Activated T-cell treated with anti-CD3 and anti-CD28 coated beads, Interleukin-2, amount 50 U/mL, for 24 hours (primary cell): ENCODE measurements around the gene PNISR.
A peak's percentile ranks its signal among the peaks of the same experiment; 100 is the strongest.
"Not testable (repeated sequence)": the region's sequence is repeated elsewhere in the genome, so short reads cannot be mapped to it uniquely, and the experiment has no call there.

Experiments used
- DNase-seq: peaks from one replicate; pipeline ENCODE4 v3.0.0-alpha.2; 2020
- H3K27ac Mint-ChIP-seq: 2 replicates; pipeline ENCODE4 v1.8.0; 2020; ENCODE audit warnings: mild to moderate bottlenecking, mixed read lengths
- H3K27me3 Mint-ChIP-seq: 2 replicates; pipeline ENCODE4 v1.8.0; 2020; ENCODE audit warnings: mixed read lengths
- H3K36me3 Mint-ChIP-seq: 2 replicates; pipeline ENCODE4 v1.8.0; 2020; ENCODE audit warnings: low read depth, mixed read lengths
- H3K4me1 Mint-ChIP-seq: 2 replicates; pipeline ENCODE4 v1.8.0; 2020; ENCODE audit warnings: low read depth, mixed read lengths
- H3K4me3 Mint-ChIP-seq: 2 replicates; pipeline ENCODE4 v1.8.0; 2020; ENCODE audit warnings: mild to moderate bottlenecking, moderate library complexity, mixed read lengths
- H3K9me3 Mint-ChIP-seq: 2 replicates; pipeline ENCODE4 v1.8.0; 2020; ENCODE audit warnings: mixed read lengths

Gene PNISR, protein sequence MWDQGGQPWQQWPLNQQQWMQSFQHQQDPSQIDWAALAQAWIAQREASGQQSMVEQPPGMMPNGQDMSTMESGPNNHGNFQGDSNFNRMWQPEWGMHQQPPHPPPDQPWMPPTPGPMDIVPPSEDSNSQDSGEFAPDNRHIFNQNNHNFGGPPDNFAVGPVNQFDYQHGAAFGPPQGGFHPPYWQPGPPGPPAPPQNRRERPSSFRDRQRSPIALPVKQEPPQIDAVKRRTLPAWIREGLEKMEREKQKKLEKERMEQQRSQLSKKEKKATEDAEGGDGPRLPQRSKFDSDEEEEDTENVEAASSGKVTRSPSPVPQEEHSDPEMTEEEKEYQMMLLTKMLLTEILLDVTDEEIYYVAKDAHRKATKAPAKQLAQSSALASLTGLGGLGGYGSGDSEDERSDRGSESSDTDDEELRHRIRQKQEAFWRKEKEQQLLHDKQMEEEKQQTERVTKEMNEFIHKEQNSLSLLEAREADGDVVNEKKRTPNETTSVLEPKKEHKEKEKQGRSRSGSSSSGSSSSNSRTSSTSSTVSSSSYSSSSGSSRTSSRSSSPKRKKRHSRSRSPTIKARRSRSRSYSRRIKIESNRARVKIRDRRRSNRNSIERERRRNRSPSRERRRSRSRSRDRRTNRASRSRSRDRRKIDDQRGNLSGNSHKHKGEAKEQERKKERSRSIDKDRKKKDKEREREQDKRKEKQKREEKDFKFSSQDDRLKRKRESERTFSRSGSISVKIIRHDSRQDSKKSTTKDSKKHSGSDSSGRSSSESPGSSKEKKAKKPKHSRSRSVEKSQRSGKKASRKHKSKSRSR

DNA sequence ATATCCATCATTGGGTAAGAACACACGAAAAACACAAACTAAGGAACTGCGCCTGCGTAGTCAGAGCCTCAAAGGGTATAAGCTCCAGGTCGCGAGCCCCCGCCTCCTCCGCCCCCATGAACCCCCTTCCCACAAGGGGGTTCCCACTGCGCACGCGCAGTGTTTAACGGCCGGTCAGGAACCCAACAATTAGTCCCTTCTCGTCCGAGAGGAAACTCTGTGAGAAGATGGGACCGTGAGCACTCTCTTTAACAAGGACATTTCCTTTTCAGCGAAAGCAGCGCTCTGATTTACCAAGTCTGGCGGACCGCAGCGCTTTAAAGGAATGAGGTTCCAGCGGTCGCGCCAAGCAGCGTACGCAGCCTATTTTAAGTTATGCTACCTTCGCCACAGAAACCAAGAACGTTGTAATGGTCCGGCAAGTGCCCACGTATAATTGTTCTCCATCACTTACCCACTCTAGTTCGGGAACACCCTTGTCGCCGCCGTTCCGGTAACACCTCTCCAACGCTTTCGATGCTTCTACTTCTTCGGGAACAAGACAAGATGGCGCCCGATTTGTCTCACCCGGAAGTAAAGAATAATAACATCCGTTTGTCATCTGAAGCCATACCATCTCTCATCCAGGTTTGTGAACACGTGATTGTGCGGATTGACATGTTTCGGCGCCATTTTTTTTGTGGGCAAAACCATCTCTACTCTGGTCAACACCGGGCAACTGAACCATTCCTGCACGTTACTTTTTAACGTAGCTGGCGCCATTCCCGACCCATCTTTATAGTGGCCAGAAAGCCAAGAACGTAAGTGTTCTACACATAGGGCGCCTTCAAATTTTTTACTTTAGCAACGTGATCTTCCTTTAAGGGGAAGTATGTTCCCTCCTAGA lies at the start of gene PNISR:
Gene PNISR, minus strand, starts transcription at position 548 of the 886 bp plus-strand sequence. CDS start 10,649 bp downstream, outside the sequence.
- Mint-ChIP-seq H3K9me3 (no peaks in the 10 kb centered on the region), H3K36me3 (peaks cover 80% of the 10 kb centered on the region), H3K4me1 (peaks cover 70% of the 10 kb centered on the region), H3K4me3 (peak within 1 kb of the TSS; percentile 99), H3K27ac (peak within 1 kb of the TSS; percentile 100), H3K27me3 (no peaks in the 10 kb centered on the region)
- DNase-seq = peak; percentile 87

DNA sequence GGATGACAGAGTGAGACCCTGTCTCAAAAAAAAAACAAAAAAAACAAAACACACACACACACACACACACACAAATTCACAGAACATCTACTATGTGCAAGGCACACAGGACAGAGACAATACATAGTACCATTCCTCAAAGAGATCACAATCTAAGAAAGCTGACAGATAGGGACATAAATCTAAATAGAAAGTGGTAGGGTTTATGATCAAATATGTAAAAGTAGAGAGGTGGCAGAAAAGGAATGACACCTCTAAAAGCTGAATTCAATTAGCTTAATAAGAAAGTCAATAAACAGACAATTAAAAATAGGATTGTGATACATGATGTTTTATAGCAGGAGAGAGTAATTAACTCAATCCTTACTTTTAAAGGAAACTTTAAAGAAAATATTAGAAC lies 48.6 kb upstream of the PNISR start:
- Mint-ChIP-seq H3K9me3 (no peaks in the 10 kb centered on the region), H3K4me1 (no peaks in the 10 kb centered on the region), H3K27me3 (no peaks in the 10 kb centered on the region), H3K27ac (no peak overlapping the region), H3K36me3 (peaks cover 46% of the 10 kb centered on the region), H3K4me3 (no peak overlapping the region)
- DNase-seq = no peak

DNA sequence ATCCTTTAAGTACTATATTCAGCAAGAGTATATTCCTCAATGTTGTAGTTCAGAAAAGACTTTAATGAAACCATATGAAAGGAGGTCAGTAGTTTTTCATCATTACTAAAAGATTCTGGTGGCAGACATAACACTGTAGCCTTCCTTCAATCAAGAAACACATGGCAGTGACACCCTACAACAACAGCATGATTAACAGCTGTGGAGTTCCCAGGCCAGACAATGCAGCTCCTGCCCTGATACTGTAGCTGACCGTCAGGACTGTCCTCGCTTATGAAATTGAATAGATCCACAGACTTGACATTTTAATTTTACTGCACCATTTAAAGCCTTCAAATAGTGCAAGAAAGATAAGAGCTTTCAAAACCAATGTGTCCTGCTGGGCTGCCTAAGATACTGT lies 46.5 kb upstream of the PNISR start:
- Mint-ChIP-seq H3K9me3 (no peaks in the 10 kb centered on the region), H3K36me3 (peaks cover 46% of the 10 kb centered on the region), H3K4me3 (no peak overlapping the region), H3K4me1 (no peaks in the 10 kb centered on the region), H3K27me3 (no peaks in the 10 kb centered on the region), H3K27ac (no peak overlapping the region)
- DNase-seq = no peak

DNA sequence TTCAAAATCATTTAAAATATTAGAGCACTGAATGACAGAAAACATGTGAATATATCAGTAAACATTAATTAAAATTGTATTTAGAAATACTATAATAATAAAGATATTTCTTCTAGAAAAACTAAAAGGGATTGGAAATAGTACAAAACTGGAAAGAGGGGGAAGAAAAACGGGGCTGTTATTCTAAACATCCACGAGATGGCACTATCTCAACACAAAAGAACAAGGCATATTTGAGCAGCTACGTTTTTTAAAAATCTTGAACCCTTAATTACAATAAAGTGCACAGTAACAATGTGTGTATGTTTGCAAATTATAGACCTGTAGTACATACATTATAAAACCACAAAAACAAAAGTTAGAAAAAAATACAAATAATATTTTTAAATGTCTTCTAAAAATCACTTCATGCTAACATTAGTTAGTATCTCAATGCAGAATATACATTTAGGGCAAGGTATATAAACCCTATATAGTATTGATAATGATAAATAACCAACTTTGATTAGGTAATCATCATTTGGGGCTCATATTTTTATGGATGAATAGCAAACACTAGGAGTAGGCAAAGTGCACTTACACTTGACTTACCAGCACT lies 42.5 kb upstream of the PNISR start:
- Mint-ChIP-seq H3K27ac (no peak overlapping the region), H3K9me3 (no peaks in the 10 kb centered on the region), H3K4me3 (no peak overlapping the region), H3K36me3 (peaks cover 42% of the 10 kb centered on the region), H3K27me3 (no peaks in the 10 kb centered on the region), H3K4me1 (no peaks in the 10 kb centered on the region)
- no peak for DNase-seq

DNA sequence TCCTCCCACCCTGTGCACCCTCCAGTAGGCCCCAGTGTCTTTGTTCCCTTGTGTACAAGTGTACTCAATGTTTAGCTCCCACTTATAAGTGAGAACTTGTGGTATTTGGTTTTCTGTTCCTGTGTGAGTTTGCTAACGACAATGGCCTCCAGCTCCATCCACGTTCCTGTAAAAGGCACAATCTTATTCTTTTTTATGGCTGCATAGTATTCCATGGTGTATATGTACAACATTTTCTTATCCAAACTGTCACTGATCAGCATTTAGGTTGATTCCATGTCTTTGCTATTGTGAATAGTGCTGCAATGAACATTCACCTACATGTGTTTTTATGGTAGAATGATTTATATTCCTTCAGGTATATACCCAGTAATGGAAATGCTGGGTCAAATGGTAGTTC lies 34.0 kb upstream of the PNISR start:
- not testable (repeated sequence) for H3K27ac Mint-ChIP-seq, H3K4me3 Mint-ChIP-seq, H3K27me3 Mint-ChIP-seq, H3K9me3 Mint-ChIP-seq, DNase-seq, H3K4me1 Mint-ChIP-seq
- H3K36me3 Mint-ChIP-seq = peaks cover 67% of the 10 kb centered on the region

DNA sequence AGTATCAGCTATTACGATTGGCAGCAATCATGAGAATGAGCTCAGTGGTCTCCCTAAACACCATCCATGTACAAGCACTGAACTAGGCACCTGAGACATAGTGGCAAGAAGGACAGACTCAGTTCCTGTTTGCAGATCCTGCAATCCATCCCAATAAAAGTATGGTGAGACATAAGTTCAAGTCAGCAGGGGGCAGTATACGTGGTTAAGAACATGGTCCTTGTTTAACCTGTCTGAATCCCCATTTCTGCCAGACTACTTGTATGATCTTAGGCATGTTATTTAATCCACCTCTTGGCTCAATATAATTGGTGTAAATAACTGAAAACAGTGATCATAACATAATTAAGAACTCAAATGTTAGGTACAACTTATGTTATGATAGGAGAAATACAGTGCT lies 33.2 kb upstream of the PNISR start:
- Mint-ChIP-seq H3K4me3 (no peak overlapping the region), H3K36me3 (peaks cover 73% of the 10 kb centered on the region), H3K27me3 (no peaks in the 10 kb centered on the region), H3K27ac (no peak overlapping the region), H3K4me1 (no peaks in the 10 kb centered on the region), H3K9me3 (peaks cover 12% of the 10 kb centered on the region)
- DNase-seq = no peak

DNA sequence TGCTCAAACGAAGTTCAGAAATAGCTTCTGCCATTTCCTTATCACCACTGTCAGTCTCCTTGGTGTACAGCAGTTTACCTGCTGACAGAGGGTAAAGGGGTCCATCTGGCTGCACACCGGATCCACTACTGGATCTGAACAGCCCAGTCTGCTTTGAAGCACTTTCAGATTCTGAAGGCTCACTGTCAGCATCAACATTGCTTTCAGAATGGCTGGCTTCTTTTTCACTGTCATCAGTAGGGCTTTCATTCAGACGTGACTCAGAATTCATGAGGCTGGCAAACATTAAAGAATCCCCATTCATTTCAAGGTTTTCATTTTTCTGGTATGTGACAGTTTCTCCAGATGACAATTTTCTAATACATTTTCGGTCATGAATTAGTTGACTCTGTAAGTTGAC lies 21.0 kb upstream of the PNISR start:
- H3K27me3 Mint-ChIP-seq = no peaks in the 10 kb centered on the region
- H3K9me3 Mint-ChIP-seq = peaks cover 10% of the 10 kb centered on the region
- H3K4me3 Mint-ChIP-seq = no peak overlapping the region
- H3K4me1 Mint-ChIP-seq = no peaks in the 10 kb centered on the region
- no peak overlapping the region for H3K27ac Mint-ChIP-seq
- H3K36me3 Mint-ChIP-seq = peaks cover 73% of the 10 kb centered on the region
- DNase-seq = no peak

DNA sequence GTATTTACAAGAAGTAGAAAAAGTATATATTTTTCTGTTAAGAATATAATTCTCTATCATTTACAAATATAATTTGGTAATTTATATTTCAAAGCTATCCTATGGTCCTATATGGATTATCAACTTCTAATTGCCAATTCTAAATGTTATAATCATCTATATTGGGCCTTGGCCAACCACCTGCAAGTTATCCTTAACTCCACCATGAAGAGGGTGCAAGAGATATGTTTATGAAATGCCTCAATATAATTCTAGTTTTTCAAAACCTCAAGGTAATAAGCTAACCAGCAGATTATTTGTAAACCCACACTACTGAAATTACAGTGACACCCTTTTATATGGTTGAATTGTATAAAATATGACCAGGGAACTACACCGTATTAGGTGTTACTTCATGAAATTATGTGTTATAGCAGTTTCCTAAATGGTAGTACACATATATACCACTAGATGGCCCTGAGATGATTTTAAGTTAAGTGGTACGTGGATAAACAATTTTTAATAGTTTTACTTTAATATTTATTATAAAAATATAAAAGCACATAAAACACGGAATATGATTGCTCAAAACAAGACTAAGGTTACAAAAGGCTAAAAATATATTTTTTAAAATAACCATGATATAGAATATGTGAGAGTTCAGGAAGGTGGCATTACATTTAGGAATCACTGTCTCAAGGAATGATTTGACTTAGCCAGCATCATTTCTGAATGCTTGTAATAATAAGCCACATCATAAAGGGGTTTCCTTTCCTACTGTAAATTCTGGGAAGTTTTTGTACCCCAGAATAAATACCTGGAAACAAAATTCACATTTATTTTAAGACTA lies 9.8 kb upstream of the PNISR start:
- H3K4me3 Mint-ChIP-seq = no peak overlapping the region

DNA sequence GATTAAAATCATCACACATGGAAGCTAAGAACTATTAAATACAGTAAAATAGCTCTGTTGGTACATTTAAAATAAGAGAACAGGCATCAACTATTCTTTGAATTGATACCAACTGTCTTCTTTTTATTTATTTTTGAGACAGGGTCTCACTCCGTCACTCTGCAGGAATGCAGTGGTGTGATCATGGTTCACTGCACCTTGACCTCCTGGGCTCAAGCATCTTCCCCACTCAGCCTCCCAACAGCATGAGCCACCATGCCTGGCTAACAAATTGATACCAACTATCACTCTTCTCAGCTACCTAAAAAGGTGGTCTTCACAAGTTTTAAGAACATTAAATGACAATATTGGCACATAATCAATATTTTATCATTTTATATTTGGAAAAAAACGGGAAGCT lies 7.8 kb upstream of the PNISR start:
- Mint-ChIP-seq H3K27me3 (no peaks in the 10 kb centered on the region), H3K4me1 (peaks cover 5% of the 10 kb centered on the region), H3K4me3 (no peak overlapping the region), H3K9me3 (no peaks in the 10 kb centered on the region), H3K36me3 (peaks cover 64% of the 10 kb centered on the region), H3K27ac (no peak overlapping the region)
- DNase-seq = no peak

More for the DNA sequence above, 9.8 kb upstream of the PNISR start:
- no peaks in the 10 kb centered on the region for H3K4me1 Mint-ChIP-seq
- no peak for DNase-seq
- H3K9me3 Mint-ChIP-seq = no peaks in the 10 kb centered on the region
- H3K27ac Mint-ChIP-seq = no peak overlapping the region
- no peaks in the 10 kb centered on the region for H3K27me3 Mint-ChIP-seq
- peaks cover 66% of the 10 kb centered on the region for H3K36me3 Mint-ChIP-seq

DNA sequence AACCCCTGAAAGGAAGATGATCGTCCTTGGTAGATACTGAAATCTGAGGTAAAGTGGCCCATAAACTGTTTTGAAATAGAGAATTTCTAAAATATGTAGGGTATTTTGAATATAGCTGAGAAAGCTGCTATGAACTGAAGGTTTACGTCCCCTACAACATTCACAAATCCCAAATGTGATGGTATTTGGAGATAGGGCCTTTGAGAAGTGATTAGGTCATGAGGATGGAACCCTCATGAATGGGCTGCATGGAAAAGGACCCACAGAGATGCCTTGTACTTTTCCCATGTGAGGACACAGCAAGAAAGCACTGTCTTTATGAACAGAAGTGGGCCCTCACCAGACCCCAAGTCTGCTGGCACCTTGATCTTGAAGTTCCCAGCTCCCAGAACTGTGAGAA lies 6.8 kb upstream of the PNISR start:
- no peaks in the 10 kb centered on the region for H3K27me3 Mint-ChIP-seq
- no peak overlapping the region for H3K4me3 Mint-ChIP-seq
- DNase-seq = no peak
- H3K36me3 Mint-ChIP-seq = peaks cover 64% of the 10 kb centered on the region
- peaks cover 15% of the 10 kb centered on the region for H3K4me1 Mint-ChIP-seq
- no peaks in the 10 kb centered on the region for H3K9me3 Mint-ChIP-seq
- H3K27ac Mint-ChIP-seq = no peak overlapping the region

DNA sequence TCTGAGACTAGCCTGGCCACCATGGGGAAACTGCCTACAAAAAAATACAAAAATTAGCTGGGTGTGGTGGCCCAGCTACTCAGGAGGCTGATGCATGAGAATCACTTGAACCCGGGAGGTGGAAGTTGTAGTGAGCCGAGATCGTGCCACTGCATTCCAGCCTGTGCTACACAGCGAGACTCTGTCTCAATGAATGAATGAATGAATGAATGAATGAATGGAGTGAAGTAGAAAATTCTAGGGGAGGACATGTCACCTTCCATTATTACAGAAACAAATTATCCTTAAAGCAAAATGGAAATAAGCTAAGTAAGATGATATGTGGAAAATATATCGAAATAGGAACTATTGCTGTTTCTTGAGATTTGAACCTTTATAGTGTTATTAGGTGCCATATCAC lies 2.9 kb upstream of the PNISR start:
- H3K36me3 Mint-ChIP-seq = peaks cover 82% of the 10 kb centered on the region
- H3K9me3 Mint-ChIP-seq = no peaks in the 10 kb centered on the region
- DNase-seq = no peak
- no peaks in the 10 kb centered on the region for H3K27me3 Mint-ChIP-seq
- no peak overlapping the region for H3K4me3 Mint-ChIP-seq
- peak overlapping the region; percentile 11 for H3K27ac Mint-ChIP-seq
- H3K4me1 Mint-ChIP-seq = peaks cover 40% of the 10 kb centered on the region

DNA sequence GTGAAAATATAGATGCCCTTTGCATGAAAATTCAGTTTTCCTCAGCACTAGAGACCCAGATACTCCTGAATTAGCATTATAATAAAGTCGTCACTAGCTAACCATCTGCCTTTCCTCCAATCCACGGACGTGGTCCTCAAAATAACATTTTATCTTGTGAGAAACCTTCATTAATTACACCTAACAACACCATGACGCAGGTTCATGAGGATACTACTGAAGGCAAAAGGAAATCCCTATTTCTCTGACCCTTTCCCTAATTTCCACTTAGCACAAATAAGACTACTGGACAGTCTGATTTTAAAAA lies 1.3 kb upstream of the PNISR start:
- peaks cover 82% of the 10 kb centered on the region for H3K36me3 Mint-ChIP-seq
- no peaks in the 10 kb centered on the region for H3K27me3 Mint-ChIP-seq
- H3K4me3 Mint-ChIP-seq = peak overlapping the region; percentile 99
- peak overlapping the region; percentile 100 for H3K27ac Mint-ChIP-seq
- no peak for DNase-seq
- H3K9me3 Mint-ChIP-seq = no peaks in the 10 kb centered on the region
- peaks cover 56% of the 10 kb centered on the region for H3K4me1 Mint-ChIP-seq

DNA sequence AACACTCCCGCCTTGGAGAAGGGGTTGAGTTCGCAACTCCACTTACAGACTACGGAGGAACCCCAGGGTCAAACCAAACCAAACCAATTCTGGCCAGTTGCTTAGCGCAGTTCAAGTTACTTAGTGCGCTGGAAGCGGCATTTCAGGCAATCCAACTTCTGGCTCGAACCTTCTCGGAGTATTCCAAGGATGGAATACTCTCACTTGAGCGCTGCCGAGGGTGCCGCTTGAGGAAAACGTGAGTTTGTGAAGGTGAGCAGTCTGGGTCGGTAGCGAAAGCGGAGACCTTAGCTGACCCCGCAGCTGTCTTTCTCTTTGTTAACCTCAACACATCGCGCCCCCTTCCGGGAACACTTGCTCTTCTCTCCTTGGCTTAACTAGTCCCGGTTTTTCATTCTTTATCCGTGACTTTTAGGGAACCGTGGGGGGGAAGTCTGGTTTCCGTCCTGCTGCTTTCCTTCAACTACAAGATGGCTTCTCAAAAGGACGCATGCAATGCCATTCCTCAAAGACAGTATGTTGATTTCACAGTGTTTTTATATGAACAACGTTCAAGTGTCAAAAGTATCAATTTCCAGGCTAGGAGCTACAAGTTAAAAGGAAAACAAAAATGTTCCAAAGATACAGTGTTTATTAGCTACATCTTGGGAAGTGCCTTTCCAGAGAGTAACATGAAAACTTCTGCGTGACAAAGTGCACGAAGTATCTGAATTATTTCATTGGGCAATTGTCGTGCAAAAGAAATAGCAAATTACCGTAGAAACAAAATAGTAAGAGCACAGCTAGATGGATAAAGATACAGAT lies 741 bp upstream of the PNISR start:
- Mint-ChIP-seq H3K27ac (peak overlapping the region; percentile 100), H3K4me1 (peaks cover 62% of the 10 kb centered on the region), H3K4me3 (peak overlapping the region; percentile 99), H3K27me3 (no peaks in the 10 kb centered on the region), H3K9me3 (no peaks in the 10 kb centered on the region), H3K36me3 (peaks cover 82% of the 10 kb centered on the region)
- peak; percentile 80 for DNase-seq
